HEK293 (cell line): ENCODE results near the gene ADNP.

Source experiments
- GLIS1 ChIP-seq: fragments of 450-650 bp; formaldehyde crosslinking; IDR thresholded peaks from 2 replicates; pipeline ENCODE4 v1.5.1; 2016; ENCODE audit warnings: missing biosample characterization, missing genetic modification characterization
- HOXC10 ChIP-seq: sonication (generic); formaldehyde crosslinking; IDR thresholded peaks from 2 replicates; pipeline ENCODE4 v1.8.1; 2023; ENCODE audit warnings: mild to moderate bottlenecking, missing genetic modification reagents
- HOXD13 ChIP-seq: sonication (generic); formaldehyde crosslinking; IDR thresholded peaks from 2 replicates; pipeline ENCODE4 v1.8.0; 2022; ENCODE audit warnings: missing genetic modification reagents, borderline replicate concordance
- IKZF3 ChIP-seq: fragments of 450-650 bp; IDR thresholded peaks from 2 replicates; pipeline ENCODE4 v1.5.0; 2018; ENCODE audit warnings: missing biosample characterization, mild to moderate bottlenecking, missing genetic modification characterization, moderate library complexity
- KLF1 ChIP-seq: fragments of 450-650 bp; formaldehyde crosslinking; IDR thresholded peaks from 2 replicates; pipeline ENCODE4 v1.5.1; 2016; ENCODE audit warnings: missing biosample characterization, missing genetic modification characterization
- MZF1 ChIP-seq: fragments of 450-650 bp; formaldehyde crosslinking; IDR thresholded peaks from 2 replicates; pipeline ENCODE4 v1.5.1; 2017; ENCODE audit warnings: missing biosample characterization, missing genetic modification characterization, borderline replicate concordance
- PRDM10 ChIP-seq: fragments of 450-650 bp; formaldehyde crosslinking; IDR thresholded peaks from 2 replicates; pipeline ENCODE4 v1.5.1; 2016; ENCODE audit warnings: missing biosample characterization, missing genetic modification characterization
- YY2 ChIP-seq: fragments of 450-650 bp; formaldehyde crosslinking; IDR thresholded peaks from 2 replicates; pipeline ENCODE4 v1.5.1; 2016; ENCODE audit warnings: missing biosample characterization, missing genetic modification characterization
- ZFP69B ChIP-seq: fragments of 450-650 bp; formaldehyde crosslinking; IDR thresholded peaks from 2 replicates; pipeline ENCODE4 v1.5.1; 2016; ENCODE audit warnings: missing biosample characterization, missing genetic modification characterization
- ZIC2 ChIP-seq: fragments of 450-650 bp; formaldehyde crosslinking; IDR thresholded peaks from 2 replicates; pipeline ENCODE4 v1.5.1; 2016; ENCODE audit warnings: missing biosample characterization, missing genetic modification characterization
- ZNF132 ChIP-seq: fragments of 450-650 bp; formaldehyde crosslinking; IDR thresholded peaks from 2 replicates; pipeline ENCODE4 v1.5.1; 2017; ENCODE audit warnings: missing biosample characterization, missing genetic modification characterization, borderline replicate concordance
- ZNF184 ChIP-seq: fragments of 450-650 bp; IDR thresholded peaks from 2 replicates; pipeline ENCODE4 v1.5.1; 2018; ENCODE audit warnings: missing biosample characterization, mild to moderate bottlenecking, missing genetic modification characterization
- ZNF19 ChIP-seq: fragments of 450-650 bp; formaldehyde crosslinking; IDR thresholded peaks from 2 replicates; pipeline ENCODE4; 2016; ENCODE audit warnings: missing biosample characterization, missing genetic modification characterization, low read depth
- ZNF24 ChIP-seq: fragments of 450-650 bp; formaldehyde crosslinking; IDR thresholded peaks from 2 replicates; pipeline ENCODE4 v1.5.1; 2016; ENCODE audit warnings: missing biosample characterization, missing genetic modification characterization
- ZNF341 ChIP-seq: fragments of 450-650 bp; formaldehyde crosslinking; IDR thresholded peaks from 2 replicates; pipeline ENCODE4; 2016; ENCODE audit warnings: low read depth, missing biosample characterization, missing genetic modification characterization
- ZNF354C ChIP-seq: fragments of 450-650 bp; formaldehyde crosslinking; IDR thresholded peaks from 2 replicates; pipeline ENCODE4 v1.5.1; 2016; ENCODE audit warnings: missing biosample characterization, missing genetic modification characterization, low read depth, borderline replicate concordance
- ZNF37A ChIP-seq: fragments of 450-650 bp; IDR thresholded peaks from 2 replicates; pipeline ENCODE4 v1.5.1; 2018; ENCODE audit warnings: missing biosample characterization, missing genetic modification characterization
- ZNF426 ChIP-seq: fragments of 450-650 bp; formaldehyde crosslinking; IDR thresholded peaks from 2 replicates; pipeline ENCODE4 v1.5.1; 2017; ENCODE audit warnings: missing biosample characterization, missing genetic modification characterization, mild to moderate bottlenecking, inconsistent platforms, moderate library complexity
- ZNF48 ChIP-seq: fragments of 450-650 bp; formaldehyde crosslinking; IDR thresholded peaks from 2 replicates; pipeline ENCODE4 v1.5.1; 2016; ENCODE audit warnings: missing biosample characterization, missing genetic modification characterization
- ZNF555 ChIP-seq: fragments of 450-650 bp; formaldehyde crosslinking; conservative IDR thresholded peaks from 2 replicates; pipeline ENCODE4 v1.5.1; 2017; ENCODE audit warnings: missing biosample characterization, mild to moderate bottlenecking, missing genetic modification characterization, inconsistent platforms
- ZNF585B ChIP-seq: fragments of 450-650 bp; formaldehyde crosslinking; IDR thresholded peaks from 2 replicates; pipeline ENCODE4 v1.5.1; 2016; ENCODE audit warnings: missing biosample characterization, missing genetic modification characterization
- ZNF600 ChIP-seq: fragments of 450-650 bp; formaldehyde crosslinking; IDR thresholded peaks from 2 replicates; pipeline ENCODE4 v1.5.1; 2016; ENCODE audit warnings: missing biosample characterization, missing genetic modification characterization
- ZNF658 ChIP-seq: fragments of 450-650 bp; formaldehyde crosslinking; IDR thresholded peaks from 2 replicates; pipeline ENCODE4; 2016; ENCODE audit warnings: missing biosample characterization, missing genetic modification characterization
- ZNF704 ChIP-seq: fragments of 450-650 bp; formaldehyde crosslinking; IDR thresholded peaks from 2 replicates; pipeline ENCODE4 v1.5.1; 2016; ENCODE audit warnings: missing biosample characterization, missing genetic modification characterization
- ZNF777 ChIP-seq: fragments of 450-650 bp; formaldehyde crosslinking; IDR thresholded peaks from 2 replicates; pipeline ENCODE4 v1.5.1; 2017; ENCODE audit warnings: missing biosample characterization, missing genetic modification characterization, borderline replicate concordance
- ZNF791 ChIP-seq: fragments of 450-650 bp; formaldehyde crosslinking; IDR thresholded peaks from 2 replicates; pipeline ENCODE4 v1.5.1; 2016; ENCODE audit warnings: missing biosample characterization, missing genetic modification characterization
- ZNF792 ChIP-seq: fragments of 450-650 bp; formaldehyde crosslinking; IDR thresholded peaks from 2 replicates; pipeline ENCODE4 v1.5.1; 2016; ENCODE audit warnings: missing biosample characterization, missing genetic modification characterization
- ZNF843 ChIP-seq: fragments of 450-650 bp; formaldehyde crosslinking; IDR thresholded peaks from 2 replicates; pipeline ENCODE4 v1.5.1; 2016; ENCODE audit warnings: missing biosample characterization, missing genetic modification characterization
- ZSCAN16 ChIP-seq: fragments of 450-650 bp; formaldehyde crosslinking; IDR thresholded peaks from 2 replicates; pipeline ENCODE4 v1.5.1; 2016; ENCODE audit warnings: missing biosample characterization, missing genetic modification characterization
- ZSCAN4 ChIP-seq: fragments of 450-650 bp; formaldehyde crosslinking; IDR thresholded peaks from 2 replicates; pipeline ENCODE4 v1.5.1; 2017; ENCODE audit warnings: missing biosample characterization, missing genetic modification characterization
- TF ChIP-seq, protein P1 (sequence below): fragments of 450-650 bp; IDR thresholded peaks from 2 replicates; pipeline ENCODE4 v1.5.1; 2018; ENCODE audit warnings: missing biosample characterization, missing genetic modification characterization
- TF ChIP-seq, protein P2 (sequence below): fragments of 450-650 bp; formaldehyde crosslinking; optimal IDR thresholded peaks from 2 replicates; pipeline ENCODE3; 2016; ENCODE audit warnings: missing biosample characterization, mild to moderate bottlenecking, missing genetic modification characterization

The ADNP gene

GRCh38 chr20:50929299-50930138 lies 1.7 kb downstream of the ADNP start (continued):
- TF ChIP-seq ZFP69B (tag by site-specific recombination): peak; percentile 85
- TF ChIP-seq, protein P1, sequence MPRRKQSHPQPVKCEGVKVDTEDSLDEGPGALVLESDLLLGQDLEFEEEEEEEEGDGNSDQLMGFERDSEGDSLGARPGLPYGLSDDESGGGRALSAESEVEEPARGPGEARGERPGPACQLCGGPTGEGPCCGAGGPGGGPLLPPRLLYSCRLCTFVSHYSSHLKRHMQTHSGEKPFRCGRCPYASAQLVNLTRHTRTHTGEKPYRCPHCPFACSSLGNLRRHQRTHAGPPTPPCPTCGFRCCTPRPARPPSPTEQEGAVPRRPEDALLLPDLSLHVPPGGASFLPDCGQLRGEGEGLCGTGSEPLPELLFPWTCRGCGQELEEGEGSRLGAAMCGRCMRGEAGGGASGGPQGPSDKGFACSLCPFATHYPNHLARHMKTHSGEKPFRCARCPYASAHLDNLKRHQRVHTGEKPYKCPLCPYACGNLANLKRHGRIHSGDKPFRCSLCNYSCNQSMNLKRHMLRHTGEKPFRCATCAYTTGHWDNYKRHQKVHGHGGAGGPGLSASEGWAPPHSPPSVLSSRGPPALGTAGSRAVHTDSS (tag by site-specific recombination): no peak
- no peak for TF ChIP-seq ZNF354C (tag by site-specific recombination)
- TF ChIP-seq, protein P2, sequence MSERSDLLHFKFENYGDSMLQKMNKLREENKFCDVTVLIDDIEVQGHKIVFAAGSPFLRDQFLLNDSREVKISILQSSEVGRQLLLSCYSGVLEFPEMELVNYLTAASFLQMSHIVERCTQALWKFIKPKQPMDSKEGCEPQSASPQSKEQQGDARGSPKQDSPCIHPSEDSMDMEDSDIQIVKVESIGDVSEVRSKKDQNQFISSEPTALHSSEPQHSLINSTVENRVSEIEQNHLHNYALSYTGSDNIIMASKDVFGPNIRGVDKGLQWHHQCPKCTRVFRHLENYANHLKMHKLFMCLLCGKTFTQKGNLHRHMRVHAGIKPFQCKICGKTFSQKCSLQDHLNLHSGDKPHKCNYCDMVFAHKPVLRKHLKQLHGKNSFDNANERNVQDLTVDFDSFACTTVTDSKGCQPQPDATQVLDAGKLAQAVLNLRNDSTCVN (tag by site-specific recombination): peak; percentile 40
- TF ChIP-seq ZNF341 (tag by site-specific recombination): 0 out of 2 replicates have a peak, but pooled peaks have one; percentile 22
- TF ChIP-seq ZSCAN16 (tag by site-specific recombination): no peak
- TF ChIP-seq ZNF843 (tag by site-specific recombination): no peak
- TF ChIP-seq ZNF19 (tag by site-specific recombination): no peak
- no peak for TF ChIP-seq ZNF585B
- TF ChIP-seq KLF1: no peak
- TF ChIP-seq ZNF24 (tag by site-specific recombination): peak; percentile 15; the same call in 1 of the 2 replicates
- TF ChIP-seq ZNF600 (tag by site-specific recombination): peak; percentile 19; the same call in 1 of the 2 replicates
- peak; percentile 47; the same call in 1 of the 2 replicates for TF ChIP-seq PRDM10 (tag by site-specific recombination)
- no peak for TF ChIP-seq MZF1
- TF ChIP-seq ZNF555 (tag by site-specific recombination): no peak
- no peak; the same call in 1 of the 2 replicates for TF ChIP-seq ZNF184
- TF ChIP-seq ZNF777 (tag by site-specific recombination): no peak
- no peak for TF ChIP-seq ZNF37A
- no peak for TF ChIP-seq ZNF426 (tag by site-specific recombination)
- TF ChIP-seq ZIC2 (tag by site-specific recombination): peak; percentile 40
- no peak for TF ChIP-seq HOXC10 (CRISPR knock-in tag)
- TF ChIP-seq HOXD13 (CRISPR knock-in tag): no peak
- TF ChIP-seq YY2 (tag by site-specific recombination): no peak
- TF ChIP-seq ZSCAN4: no peak; the same call in 1 of the 2 replicates
- TF ChIP-seq GLIS1 (tag by site-specific recombination): peak; percentile 40; the same call in 1 of the 2 replicates
- TF ChIP-seq ZNF132 (tag by site-specific recombination): no peak
- no peak for TF ChIP-seq ZNF704
- no peak for TF ChIP-seq ZNF48
- no peak for TF ChIP-seq ZNF658 (tag by site-specific recombination)
- TF ChIP-seq IKZF3 (tag by site-specific recombination): peak; percentile 38; the same call in 1 of the 2 replicates
- TF ChIP-seq ZNF791 (tag by site-specific recombination): no peak
- no peak for TF ChIP-seq ZNF792 (tag by site-specific recombination)
